Measurements from ENCODE around the gene CYTH1.
"Not testable (repeated sequence)": the region's sequence is repeated elsewhere in the genome, so short reads cannot be mapped to it uniquely, and the experiment has no call there.

CYTH1 gene

DNA sequence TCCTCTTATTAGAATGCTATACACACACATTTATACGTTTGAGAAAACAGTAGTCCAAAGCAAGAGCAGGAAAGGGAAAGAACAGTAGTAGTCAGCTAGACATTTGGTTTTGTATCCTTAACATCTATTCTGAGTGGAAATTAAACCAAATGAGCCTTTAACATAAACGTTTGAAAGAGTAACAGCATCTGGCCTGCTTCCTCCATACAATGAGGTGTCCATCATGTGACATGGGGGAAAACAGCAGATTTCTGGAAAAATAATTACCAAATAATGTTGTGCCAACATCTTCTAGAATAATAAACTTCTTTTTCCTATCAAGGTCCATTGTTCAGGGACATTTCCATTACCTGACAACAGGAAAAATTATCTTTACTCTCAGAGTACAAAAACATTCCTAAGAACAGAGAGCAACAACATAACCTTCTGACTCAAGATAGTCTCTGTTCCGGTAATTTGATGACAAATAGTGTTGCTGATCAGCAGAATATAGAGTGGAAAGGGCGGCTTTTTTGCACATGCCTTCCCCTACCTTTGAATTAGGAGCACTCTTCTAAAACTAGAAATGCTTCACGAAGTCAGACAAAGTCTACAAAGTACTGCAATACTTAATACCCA, 20.2 kb downstream of the CYTH1 start:
- DNase-seq (ENCODE audit: low read depth in 2 of 2), result no peak

DNA sequence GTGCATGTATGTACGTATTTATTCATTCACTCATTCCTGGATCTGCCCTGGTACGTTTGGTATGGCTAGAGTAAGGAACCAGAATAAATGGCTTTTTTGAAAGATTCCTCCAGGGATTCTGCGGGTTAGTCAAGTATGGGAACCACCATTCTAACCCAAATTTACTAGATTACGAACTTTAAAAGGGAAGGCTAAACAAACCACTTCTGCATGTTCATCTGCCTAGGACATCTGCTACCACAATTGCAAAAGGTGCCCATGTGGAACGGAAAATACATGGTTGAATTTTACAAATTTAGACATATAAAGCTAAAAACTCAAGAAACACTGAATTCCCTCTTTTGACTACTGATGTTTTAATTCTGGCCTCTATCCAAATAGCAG, 22.1 kb downstream of the CYTH1 start:
- no peak for DNase-seq (ENCODE audit: low read depth in 2 of 2)

GRCh38 chr17:78759203-78759968, 22.7 kb downstream of the CYTH1 start:
- peak in 1 of 2 donors; percentile 59 for DNase-seq (ENCODE audit: low read depth in 2 of 2)

- DNase-seq (ENCODE audit: low read depth in 2 of 2), result no peak
Observed at GRCh38 chr17:78753316-78754250, 28.5 kb downstream of the CYTH1 start.

DNA sequence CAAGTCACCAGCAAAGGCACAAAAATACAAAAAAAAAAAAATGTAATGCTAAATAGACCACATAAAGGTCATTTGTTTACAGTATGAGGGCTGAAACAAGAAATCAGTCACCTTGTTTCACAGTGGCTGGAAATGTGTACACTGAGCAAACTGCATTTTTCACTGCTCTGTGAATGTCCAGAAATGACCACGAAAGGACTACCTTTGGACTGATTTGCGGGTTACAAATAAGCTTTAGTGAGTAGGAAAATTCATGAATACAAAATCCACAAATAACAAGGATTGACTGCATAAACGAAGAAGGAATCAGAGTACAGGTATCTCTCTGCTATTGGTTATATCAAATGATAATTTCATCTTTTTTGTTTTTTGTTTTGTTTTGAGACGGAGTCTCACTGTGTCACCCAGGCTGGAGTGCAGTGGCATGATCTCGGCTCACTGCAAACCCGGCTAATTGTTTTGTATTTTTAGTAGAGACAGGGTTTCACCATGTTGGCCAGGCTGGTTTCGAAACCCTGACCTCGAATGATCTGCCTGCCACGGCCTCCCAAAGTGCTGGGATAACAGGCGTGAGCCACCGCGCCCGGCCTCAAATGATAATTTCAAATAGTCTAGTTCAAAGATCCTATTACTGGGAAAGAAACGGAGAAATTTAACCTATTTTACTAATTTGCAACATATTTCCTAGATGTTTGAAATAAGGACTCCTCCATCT, 30.5 kb downstream of the CYTH1 start:
- DNase-seq (ENCODE audit: low read depth in 2 of 2), result no peak

DNA sequence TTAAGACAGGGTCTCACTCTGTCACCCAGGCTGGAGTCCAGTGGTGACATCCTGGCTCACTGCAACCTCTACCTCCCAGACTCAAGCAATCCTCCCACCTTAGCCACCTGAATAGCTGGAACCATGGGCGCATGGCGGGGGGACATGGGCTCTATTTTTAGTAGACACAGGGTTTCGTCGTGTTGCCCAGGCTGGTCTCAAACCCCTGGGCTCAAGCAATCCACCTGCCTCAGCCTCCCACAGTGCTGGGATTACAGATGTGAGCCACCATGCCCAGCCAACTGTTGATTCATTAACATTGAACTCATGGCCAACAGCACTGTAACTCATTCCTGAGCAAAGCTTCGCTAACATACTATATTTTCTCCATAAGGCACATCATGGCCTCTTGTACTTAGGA, 31.1 kb downstream of the CYTH1 start:
- DNase-seq (ENCODE audit: low read depth in 2 of 2), result not testable (repeated sequence)

GRCh38 chr17:78748730-78749317, 33.2 kb downstream of the CYTH1 start:
- DNase-seq (ENCODE audit: low read depth in 2 of 2), result peak; percentile 52 to 61

- no peak for DNase-seq (ENCODE audit: low read depth in 2 of 2)
Observed at GRCh38 chr17:78748048-78748729, 33.9 kb downstream of the CYTH1 start.

DNA sequence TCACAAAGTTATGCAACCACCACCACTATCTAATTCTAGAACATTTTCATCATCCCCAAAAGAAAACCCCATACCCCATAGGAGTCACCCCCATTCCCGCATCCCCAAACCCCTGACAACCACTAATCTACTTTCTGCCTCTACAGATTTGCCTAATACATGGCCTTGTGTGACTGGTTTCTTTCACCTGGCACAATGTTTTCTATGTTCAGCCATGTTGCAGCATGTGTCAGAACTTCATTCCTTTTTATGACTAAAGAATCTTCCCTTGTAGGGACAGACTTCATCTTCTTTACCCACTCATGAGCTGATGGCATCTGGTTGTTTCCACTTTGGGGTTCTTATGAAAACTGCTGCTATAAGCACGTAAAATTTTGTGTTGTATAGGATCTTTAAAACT, 34.6 kb downstream of the CYTH1 start:
- DNase-seq (ENCODE audit: low read depth in 2 of 2), result no peak

DNA sequence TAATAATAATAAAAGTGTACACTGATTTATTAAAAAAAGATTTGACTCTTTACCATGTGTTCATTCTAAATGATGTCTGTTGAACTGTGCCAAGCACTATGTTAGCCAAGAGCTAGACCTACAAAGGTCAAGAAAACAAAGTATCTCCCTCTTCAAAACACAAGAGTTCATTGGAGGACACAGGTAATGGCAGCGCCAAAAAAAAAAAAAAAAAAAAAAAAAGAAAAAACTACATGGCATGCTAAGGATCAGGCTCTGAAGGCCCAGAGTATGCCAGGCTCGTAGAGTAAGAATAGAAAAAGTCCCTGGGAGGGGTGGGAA, 35.2 kb downstream of the CYTH1 start:
- DNase-seq (ENCODE audit: low read depth in 2 of 2), result no peak

DNA sequence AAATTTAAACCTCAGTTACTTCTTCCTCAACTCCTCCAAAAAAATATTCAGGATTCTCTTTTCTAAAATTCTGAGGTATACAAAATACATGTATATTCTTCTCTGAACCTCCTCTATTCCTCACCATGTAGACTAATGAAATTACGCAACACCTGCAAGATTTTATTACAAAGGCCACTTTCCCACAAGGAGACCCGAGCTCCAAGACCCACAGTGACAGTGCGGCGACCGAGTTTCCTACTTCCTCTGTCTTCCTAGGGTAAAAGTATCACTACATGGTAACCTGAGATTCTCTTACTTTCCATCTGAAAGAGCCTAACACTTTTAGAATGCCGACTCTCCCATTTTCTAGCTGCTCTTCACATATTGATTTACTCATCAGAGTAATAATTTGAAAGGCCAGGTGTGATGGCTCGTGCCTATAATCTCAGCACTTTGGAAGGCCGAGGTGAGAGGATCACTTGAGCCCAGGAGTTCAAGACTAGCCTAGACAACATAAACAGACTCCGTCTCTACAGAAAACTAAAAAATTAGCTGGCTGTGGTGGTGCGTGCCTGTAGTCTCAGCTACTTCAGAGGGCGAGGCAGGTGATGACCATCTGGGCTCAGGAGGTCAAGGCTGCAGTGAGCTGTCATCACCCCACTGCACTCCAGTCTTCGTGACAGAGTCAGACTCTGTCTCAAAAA, 35.7 kb downstream of the CYTH1 start:
- no peak for DNase-seq (ENCODE audit: low read depth in 2 of 2)

- DNase-seq (ENCODE audit: low read depth in 2 of 2), result no peak
Observed at GRCh38 chr17:78745407-78746088, 36.5 kb downstream of the CYTH1 start.

DNA sequence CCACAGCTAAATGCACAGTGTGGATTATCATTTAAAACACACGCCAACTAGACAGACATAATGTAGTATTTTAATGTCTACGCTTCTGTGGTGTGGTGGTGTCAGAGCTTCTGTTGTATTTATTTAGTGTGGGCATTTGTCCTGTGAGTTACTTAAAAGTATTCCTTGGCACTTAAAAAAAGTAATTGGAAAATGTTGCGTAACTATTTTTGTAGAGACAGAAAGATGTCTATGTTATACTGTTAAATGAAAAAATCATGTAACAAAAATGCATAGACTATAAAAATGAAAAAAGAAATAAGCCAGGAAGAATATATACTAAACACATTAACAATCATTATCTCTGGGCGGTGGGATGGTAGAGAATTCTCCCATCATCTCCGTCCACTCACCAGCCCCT, 39.2 kb downstream of the CYTH1 start:
- no peak for DNase-seq (ENCODE audit: low read depth in 2 of 2)

GRCh38 chr17:78741644-78742284, 40.3 kb downstream of the CYTH1 start:
- DNase-seq (ENCODE audit: low read depth in 2 of 2), result no peak

DNA sequence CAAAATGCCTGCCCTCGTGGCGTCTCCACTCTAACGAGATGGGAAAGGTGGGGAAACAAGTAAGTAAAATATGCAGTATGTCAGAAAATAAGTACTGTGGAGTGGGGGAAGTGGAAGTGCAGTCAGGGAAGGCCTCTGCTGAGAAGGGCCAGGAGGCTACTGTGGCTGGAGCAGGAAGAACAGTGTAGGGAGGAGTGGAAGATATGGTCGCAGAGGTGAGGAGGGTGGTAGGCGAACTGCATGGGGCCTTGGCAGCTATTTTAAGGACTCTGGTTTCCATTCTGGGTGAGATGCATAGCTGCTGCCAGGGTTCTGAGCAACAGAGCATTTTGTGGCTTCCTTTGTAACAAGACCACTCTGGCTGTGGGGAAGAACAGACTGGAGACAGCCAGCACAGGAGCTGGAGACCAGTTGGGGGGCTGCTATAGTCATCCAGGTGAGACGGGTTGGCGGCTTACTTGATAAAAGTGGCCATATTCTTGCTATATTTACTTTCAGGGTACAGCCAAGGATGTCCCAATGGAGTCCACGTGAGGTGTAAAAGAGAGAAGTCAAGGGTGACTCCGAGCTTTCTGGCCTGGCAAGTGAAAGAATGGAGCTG, 42.6 kb downstream of the CYTH1 start:
- no peak for DNase-seq (ENCODE audit: low read depth in 2 of 2)

GRCh38 chr17:78738698-78739097, 43.4 kb downstream of the CYTH1 start:
- no peak for DNase-seq (ENCODE audit: low read depth in 2 of 2)

DNA sequence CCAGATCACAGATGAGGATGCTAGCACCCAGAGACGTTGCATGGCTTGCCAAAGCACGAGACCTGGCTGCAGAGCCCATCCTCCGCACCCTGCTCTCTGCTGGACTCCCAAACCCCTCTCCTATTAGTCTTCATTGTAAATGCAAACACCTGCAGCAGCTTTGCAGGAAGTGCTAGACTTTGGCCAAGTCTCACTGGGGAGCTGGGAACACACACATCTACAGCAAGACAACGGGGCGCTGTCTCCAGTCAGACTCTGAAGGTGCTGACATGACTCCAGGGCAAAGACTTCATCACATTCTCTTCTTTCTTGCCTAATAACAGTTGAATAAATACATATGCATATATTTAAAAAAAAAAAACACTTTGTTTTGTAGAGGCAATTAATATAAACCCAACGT, 43.8 kb downstream of the CYTH1 start:
- no peak for DNase-seq (ENCODE audit: low read depth in 2 of 2)

DNA sequence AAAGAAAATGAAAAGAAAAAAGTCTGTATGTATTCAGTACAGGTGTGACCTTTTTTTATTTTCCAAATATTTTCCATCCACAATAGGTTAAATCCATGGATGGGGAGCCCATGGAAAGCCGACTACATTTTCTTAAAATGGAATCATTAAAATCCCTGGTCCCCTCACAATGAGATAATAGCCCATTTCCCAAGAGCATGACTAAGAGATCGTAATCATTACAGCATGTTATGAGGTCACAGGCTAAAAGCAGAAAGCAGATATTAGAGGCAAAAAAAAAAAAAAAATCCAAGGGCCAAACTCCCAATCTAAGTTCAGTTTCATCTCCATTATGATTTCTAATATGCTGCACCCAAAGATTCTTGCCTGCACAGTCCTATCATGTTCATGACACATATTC, 44.7 kb downstream of the CYTH1 start:
- DNase-seq (ENCODE audit: low read depth in 2 of 2), result no peak

GRCh38 chr17:78736526-78737079, 45.5 kb downstream of the CYTH1 start:
- DNase-seq (ENCODE audit: low read depth in 2 of 2), result peak in 1 of 2 donors; percentile 36
